ENCODE results near the gene C1GALT1. TPM values are rescaled to one million over a fixed set of nuclear protein-coding genes. Genes with fewer than 3 reads are reported as not detected.

C1GALT1 gene
- total RNA-seq, 4 donors from 2014 or later, result 17.6 to 38.3 (median 30.8) TPM

DNA sequence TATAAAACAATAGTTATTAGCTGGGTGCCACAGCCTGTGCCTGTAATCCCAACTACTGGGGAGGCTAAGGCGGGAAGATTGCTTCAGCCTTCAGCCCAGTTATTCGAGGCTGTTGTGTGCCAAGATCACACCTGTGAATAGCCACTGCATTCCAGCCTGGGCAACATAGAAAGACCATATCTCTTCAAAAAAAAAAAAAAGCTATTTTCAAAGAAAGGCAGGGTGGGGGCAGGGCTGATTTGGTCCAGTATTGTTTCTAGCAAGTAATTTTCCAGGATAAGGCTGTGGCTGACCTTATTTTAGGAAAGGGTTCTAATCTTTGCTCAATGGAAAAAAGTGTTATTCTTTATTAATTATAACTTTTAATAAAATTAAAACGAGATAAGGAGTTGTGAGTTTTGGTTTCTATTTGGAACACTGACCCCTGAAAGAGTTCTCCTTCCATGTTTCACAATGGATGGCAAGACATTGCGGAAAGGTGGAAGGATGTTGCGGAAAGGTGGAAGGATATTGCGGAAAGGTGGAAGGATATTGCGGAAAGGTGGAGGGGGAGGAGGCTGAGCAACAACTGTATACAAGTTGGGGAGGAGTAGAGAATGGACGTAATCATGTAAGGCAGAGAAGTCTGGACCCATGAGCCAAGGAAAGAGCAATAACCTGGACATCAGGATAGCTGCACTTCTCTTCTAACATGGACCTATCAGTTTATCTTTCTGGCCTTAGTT is 1.5 kb upstream of the C1GALT1 start:
- ATAC-seq (ENCODE audit: low FRiP score) (no peak), DNase-seq (ENCODE audit: low spot score) (no peak)
- TF ChIP-seq, protein P1, sequence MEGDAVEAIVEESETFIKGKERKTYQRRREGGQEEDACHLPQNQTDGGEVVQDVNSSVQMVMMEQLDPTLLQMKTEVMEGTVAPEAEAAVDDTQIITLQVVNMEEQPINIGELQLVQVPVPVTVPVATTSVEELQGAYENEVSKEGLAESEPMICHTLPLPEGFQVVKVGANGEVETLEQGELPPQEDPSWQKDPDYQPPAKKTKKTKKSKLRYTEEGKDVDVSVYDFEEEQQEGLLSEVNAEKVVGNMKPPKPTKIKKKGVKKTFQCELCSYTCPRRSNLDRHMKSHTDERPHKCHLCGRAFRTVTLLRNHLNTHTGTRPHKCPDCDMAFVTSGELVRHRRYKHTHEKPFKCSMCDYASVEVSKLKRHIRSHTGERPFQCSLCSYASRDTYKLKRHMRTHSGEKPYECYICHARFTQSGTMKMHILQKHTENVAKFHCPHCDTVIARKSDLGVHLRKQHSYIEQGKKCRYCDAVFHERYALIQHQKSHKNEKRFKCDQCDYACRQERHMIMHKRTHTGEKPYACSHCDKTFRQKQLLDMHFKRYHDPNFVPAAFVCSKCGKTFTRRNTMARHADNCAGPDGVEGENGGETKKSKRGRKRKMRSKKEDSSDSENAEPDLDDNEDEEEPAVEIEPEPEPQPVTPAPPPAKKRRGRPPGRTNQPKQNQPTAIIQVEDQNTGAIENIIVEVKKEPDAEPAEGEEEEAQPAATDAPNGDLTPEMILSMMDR (IDR thresholded peaks at IDR 0.05), result no peak

DNA sequence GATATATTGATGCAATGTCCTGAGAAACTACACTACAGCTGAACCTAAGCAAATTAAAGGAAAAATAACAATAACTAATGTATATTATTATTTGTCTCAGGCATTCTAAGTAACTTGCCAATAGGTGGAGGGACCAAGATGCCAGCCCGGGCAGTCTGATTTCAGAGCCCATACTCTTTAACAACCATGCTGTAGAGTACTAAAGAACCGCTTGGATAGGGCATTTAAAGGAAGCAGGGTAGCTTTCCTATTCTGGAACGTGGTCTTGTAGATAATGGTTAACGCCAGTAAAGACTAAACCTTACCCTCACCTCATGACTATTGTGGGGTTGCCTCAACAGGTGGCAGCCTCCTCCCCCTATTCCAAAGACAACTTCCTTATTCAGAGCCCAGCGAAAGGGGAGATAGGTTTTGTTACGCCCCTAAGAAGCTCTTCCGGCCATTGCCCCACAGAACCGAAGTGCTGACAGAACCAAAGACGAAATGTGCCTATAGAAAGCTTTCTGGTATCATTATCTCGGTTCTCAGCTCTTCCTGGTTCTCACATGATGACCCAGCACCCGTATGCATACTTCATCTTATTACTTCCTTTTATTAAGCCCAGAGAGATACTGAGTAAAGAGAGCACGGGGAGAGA is 707 bp upstream of the C1GALT1 start:
- no peak for DNase-seq (ENCODE audit: low spot score)
- peak; percentile 54 for ATAC-seq (ENCODE audit: low FRiP score)
- TF ChIP-seq, protein P1 (IDR thresholded peaks at IDR 0.05), result no peak

GRCh38 chr7:7183061-7183837 is 905 bp downstream of the C1GALT1 start:
- ATAC-seq (ENCODE audit: low FRiP score) (peak; percentile 11), DNase-seq (ENCODE audit: low spot score) (no peak)
- TF ChIP-seq, protein P1 (IDR thresholded peaks at IDR 0.05), result no peak

- ATAC-seq (ENCODE audit: low FRiP score), result no peak
- TF ChIP-seq, protein P1 (IDR thresholded peaks at IDR 0.05), result no peak
- no peak for DNase-seq (ENCODE audit: low spot score)
These were observed 1.6 kb downstream of the C1GALT1 start for GRCh38 chr7:7183838-7184463.

DNA sequence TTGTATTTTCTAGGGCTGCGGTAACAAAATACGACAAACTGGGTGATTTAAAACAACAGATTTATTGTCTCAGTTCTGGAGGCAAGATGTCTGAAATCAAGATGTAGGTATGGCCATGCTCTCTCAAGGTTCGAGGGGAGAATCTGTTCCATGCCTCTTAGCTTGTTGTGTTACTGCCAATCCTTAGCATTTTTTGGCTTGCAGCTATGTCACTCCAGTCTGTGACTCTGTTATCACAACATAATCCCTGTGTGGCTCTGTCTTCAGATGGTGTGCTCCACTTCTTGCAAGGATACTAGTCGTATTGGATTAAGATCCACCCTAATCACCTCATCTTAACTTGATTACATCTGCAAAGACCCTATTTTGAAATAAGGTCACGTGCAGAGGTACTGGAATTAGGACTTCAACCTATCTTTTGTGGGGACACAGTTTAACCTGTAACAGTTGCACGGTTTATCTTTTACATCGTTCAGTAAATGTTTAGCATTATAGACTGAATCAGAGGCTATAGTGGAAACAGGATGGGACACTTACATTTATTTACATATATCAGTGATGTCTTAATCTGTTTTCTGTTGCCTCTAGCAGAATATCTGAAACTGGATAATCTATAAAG is 3.1 kb downstream of the C1GALT1 start:
- DNase-seq (ENCODE audit: low spot score) (no peak), ATAC-seq (ENCODE audit: low FRiP score) (no peak)
- TF ChIP-seq, protein P1 (IDR thresholded peaks at IDR 0.05), result no peak

- TF ChIP-seq, protein P1 (IDR thresholded peaks at IDR 0.05), result no peak
- DNase-seq (ENCODE audit: low spot score) (no peak), ATAC-seq (ENCODE audit: low FRiP score) (no peak)
These were observed 5.7 kb downstream of the C1GALT1 start for GRCh38 chr7:7188091-7188490.
